ENCODE results near the gene HS3ST3A1.

HS3ST3A1 gene

DNA sequence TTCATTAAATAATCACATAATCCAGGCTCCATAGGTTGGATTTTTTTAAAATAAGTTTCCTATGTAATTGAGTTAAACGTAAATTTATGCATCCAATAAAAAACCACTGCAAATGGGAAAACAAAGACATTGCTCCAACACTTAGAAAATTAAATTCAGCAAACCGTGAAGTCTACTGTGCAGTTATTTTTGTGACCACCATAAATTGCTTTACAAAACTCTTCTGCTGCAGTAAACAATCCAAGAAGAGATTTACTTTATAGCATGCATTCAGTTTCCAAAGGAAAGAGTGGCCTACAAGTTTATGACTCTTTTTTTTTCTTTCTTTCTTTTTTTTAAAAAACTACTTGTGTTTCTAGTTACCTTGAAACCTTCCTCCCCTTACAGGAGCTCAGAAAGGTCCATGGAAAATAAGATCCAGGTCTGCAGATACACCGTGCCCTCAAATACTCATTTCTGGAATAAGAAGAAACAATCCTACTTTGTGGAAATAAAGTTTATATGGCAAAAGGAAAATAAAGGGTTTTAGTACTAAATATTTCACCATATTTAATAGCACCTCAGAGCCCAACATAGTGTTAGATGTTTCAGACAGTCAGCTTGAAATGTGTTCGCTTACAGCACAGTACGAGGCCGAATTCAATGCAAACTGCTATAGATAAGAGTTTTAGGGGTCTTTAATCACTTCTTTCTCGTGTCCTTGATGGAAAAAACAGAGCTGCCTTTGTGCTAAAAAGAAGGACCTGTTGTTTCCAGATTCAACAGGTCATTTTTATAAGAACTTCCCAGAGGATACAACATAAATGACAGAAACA is 3.2 kb downstream of the HS3ST3A1 start:
- DNase-seq (ENCODE audit: low read depth in 2 of 2) = no peak

GRCh38 chr17:13597723-13598347 is 3.9 kb downstream of the HS3ST3A1 start:
- DNase-seq (ENCODE audit: low read depth in 2 of 2) = peak in 1 of 2 donors; percentile 11

- no peak for DNase-seq (ENCODE audit: low read depth in 2 of 2)
Observed at GRCh38 chr17:13596241-13596923, 5.3 kb downstream of the HS3ST3A1 start.

- no peak for DNase-seq (ENCODE audit: low read depth in 2 of 2)
Observed at GRCh38 chr17:13595599-13595899, 6.2 kb downstream of the HS3ST3A1 start.

DNA sequence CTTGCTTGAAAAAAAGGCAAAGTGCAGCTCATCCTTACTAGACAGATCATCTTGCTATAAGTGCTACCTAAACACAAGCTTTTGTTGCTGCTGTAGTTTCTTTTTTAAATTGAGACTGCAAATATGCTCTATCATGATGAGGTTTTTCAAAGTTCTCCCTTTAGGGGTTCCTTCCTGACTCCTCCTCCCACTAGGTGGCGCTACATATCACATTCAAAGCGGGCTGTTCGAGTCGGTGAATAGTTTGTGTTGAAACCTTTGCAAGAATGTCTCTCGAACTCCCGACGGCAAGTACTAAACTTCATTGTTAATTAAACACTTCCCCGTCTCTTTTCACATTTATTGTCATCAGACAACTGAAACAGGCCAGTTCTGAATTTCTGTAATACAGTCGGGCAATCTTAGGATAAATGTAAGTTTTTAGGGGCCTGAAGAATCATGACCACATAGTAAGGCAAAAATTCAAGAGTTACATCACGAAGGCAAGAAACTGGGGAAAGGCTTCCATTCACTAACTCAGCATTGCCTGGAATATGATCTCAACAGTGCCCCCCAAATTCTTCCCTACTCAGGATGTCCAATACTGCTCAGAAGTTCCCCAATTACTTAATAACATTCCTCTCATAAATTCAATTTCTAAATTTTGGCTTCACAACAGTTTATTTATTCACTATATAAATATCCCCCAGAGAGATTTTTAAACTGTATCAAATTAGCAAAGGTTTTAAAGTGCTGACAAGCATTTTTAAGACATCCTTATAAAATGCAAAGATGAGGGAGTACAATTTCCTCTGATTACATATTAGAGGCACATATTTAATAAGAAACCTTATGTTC is 6.7 kb downstream of the HS3ST3A1 start:
- peak; percentile 71 to 74 for DNase-seq (ENCODE audit: low read depth in 2 of 2)

DNA sequence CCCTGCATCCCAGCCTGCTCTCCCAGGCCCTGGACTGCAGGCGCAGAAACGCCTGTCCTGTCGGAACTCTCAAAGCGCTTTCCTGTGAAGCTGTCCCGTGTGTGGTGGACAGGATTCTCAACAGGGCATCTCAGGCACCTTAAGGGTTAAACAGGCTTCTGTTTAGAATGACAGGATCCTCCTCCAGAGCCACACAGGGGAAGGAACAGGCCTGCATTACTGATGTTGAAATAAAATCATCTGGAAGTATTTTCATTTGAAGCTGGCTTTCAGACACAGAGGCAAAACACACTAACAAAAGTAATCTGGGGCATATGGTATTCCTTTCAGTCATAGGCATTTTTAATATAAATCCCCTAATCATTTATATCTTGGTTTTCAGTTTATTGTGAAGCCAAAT is 7.4 kb downstream of the HS3ST3A1 start:
- no peak for DNase-seq (ENCODE audit: low read depth in 2 of 2)

DNA sequence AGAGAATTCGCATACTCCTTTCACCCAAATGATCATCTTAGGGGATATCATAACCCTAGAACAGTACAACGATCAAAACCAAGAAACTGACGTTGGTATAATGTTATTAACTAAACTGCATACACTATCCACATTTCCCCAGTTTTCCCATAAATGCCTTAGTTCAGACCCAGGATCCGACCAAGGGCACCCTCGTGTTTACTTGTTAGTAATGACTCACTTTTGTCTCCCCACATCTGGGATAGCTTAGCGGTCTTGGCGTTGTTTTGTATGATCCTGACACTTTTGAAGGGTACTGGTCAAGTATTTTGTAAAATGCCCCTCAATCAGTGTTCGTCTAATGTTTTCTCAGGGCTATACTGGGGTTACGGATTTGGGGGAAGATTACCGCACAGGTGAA is 8.0 kb downstream of the HS3ST3A1 start:
- DNase-seq (ENCODE audit: low read depth in 2 of 2) = no peak

- no peak for DNase-seq (ENCODE audit: low read depth in 2 of 2)
Observed at GRCh38 chr17:13593021-13593751, 8.5 kb downstream of the HS3ST3A1 start.

DNA sequence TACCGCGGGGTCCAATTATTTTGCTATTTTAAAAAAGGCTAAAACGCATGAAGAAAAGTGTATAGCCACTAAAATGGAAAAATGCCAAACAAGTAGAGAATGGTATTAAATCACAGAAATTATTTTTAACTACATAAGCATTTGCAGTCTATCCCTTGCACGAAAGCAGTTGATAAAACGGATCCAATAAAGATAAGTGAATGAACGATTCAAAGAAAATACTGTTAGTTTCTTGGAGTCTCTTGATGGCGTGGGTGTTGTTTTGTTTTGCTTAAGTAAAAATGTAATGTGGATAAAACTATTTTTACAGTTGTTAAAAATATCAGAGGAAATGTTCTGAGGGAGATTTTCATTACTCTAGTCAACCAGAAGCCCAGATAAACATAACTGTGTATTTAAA is 9.3 kb downstream of the HS3ST3A1 start:
- DNase-seq (ENCODE audit: low read depth in 2 of 2) = no peak

- no peak for DNase-seq (ENCODE audit: low read depth in 2 of 2)
Observed at GRCh38 chr17:13590441-13590840, 11.3 kb downstream of the HS3ST3A1 start.

- DNase-seq (ENCODE audit: low read depth in 2 of 2) = no peak
Observed at GRCh38 chr17:13589658-13590057, 12.1 kb downstream of the HS3ST3A1 start.

- no peak for DNase-seq (ENCODE audit: low read depth in 2 of 2)
Observed at GRCh38 chr17:13587487-13588338, 14.0 kb downstream of the HS3ST3A1 start.

GRCh38 chr17:13584701-13585080 is 17.0 kb downstream of the HS3ST3A1 start:
- DNase-seq (ENCODE audit: low read depth in 2 of 2) = no peak

- DNase-seq (ENCODE audit: low read depth in 2 of 2) = no peak
Observed at GRCh38 chr17:13583996-13584700, 17.6 kb downstream of the HS3ST3A1 start.

GRCh38 chr17:13582776-13583547 is 18.8 kb downstream of the HS3ST3A1 start:
- no peak for DNase-seq (ENCODE audit: low read depth in 2 of 2)

DNA sequence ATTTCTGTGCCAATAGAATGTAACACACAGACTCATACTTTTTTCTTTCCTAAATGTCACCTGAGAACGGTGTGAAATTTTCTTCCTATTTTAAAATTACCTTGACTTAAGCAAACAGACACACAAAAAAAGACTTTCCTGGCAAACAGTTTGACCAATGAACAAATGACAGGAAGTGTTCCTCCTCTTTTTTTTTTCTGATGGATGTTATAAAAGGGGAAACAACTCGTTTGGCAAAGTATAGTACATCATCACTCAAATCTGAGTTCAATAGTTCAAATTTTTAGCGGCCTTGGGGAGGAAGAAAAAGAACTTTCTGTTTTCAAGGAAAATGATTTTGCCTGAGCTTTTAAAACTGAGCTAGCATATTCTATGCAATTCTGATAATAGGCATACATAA is 19.8 kb downstream of the HS3ST3A1 start:
- no peak for DNase-seq (ENCODE audit: low read depth in 2 of 2)

GRCh38 chr17:13580790-13581189 is 20.9 kb downstream of the HS3ST3A1 start:
- DNase-seq (ENCODE audit: low read depth in 2 of 2) = no peak

- no peak for DNase-seq (ENCODE audit: low read depth in 2 of 2)
Observed at GRCh38 chr17:13576661-13577526, 24.8 kb downstream of the HS3ST3A1 start.

Data from stimulated activated CD8-positive, alpha-beta memory T cell treated with anti-CD3 and anti-CD28 coated beads, Interleukin-2, amount 100 ng/mL, for 1 hour (primary cell).